ENCODE data around the gene TUBG2.

DNA sequence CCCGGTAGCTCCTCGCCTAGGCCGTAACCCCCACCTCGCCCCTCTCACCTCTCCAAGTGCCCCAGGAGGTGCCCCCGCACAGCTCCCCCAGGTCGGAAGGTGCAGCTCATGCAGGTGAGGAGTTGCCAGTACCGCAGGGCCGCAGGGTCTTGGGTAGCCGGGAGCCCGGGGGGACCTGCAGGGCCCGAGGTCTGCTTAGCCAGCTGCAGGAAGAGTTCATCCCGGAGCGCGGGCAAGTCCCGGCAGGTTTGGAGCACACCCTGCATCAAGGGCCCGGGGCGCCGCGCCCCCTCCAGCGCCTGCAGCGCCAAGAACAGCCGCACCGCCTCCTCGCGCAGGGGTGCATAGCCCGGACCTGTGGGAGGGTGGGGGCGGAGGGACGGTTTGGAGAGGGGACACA, 13.0 kb downstream of the TUBG2 start:
- TF ChIP-seq, protein P1, sequence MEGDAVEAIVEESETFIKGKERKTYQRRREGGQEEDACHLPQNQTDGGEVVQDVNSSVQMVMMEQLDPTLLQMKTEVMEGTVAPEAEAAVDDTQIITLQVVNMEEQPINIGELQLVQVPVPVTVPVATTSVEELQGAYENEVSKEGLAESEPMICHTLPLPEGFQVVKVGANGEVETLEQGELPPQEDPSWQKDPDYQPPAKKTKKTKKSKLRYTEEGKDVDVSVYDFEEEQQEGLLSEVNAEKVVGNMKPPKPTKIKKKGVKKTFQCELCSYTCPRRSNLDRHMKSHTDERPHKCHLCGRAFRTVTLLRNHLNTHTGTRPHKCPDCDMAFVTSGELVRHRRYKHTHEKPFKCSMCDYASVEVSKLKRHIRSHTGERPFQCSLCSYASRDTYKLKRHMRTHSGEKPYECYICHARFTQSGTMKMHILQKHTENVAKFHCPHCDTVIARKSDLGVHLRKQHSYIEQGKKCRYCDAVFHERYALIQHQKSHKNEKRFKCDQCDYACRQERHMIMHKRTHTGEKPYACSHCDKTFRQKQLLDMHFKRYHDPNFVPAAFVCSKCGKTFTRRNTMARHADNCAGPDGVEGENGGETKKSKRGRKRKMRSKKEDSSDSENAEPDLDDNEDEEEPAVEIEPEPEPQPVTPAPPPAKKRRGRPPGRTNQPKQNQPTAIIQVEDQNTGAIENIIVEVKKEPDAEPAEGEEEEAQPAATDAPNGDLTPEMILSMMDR (optimal IDR thresholded peaks at IDR 0.05 in 1 of 3, IDR thresholded peaks at IDR 0.05 in 1 of 3, conservative IDR thresholded peaks at IDR 0.05 in 1 of 3; ENCODE audit: extremely low read depth in 1 of 3, insufficient read depth in 2 of 3, low read length in 3 of 3) = no peak
- TF ChIP-seq EZH2 (IDR thresholded peaks at IDR 0.05; ENCODE audit: low read length) = no peak

Measured in keratinocyte (primary cell).